ENCODE measurements around the gene TRAPPC2L.

TRAPPC2L gene

DNA sequence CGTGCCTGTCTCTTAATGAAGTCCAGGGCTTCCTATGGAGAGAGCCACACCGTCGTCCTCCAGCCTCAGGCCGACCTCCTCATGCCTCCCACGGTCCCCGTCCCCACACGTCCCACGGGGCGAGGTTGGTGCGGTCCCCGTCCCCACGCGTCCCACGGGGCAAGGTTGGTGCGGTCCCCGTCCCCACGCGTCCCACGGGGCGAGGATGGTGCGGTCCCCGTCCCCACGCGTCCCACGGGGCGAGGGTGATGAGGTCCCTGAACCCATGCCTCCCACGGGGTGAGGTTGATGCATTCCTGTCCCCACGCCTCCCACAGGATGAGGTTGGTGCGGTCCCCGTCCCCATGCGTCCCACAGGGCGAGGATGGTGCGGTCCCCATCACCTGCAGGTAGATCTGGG, 21.1 kb upstream of the TRAPPC2L start:
- H3K79me2 ChIP-seq (ENCODE audit: control insufficient read depth, insufficient read depth, low read length, poor library complexity): no peaks in the 10 kb centered on the region

DNA sequence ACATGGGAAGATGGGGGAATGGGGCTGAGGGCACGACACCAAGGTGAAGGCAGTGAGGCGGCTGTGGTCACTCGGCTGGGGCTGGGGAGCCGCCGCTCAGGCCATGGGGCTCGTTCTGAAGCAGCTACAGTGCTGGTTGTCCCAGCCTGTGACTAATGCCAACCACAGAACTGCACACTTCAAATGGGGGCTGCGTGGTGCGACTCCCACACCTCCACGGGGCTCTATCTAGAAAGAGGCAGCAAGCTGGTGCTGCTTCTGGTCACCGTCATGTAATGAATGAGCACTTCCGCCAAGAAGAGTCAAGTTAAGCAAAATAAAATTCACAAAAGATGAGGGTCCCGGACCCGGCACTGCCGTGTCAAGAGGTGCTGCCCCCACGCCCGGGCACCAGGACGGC, 20.1 kb upstream of the TRAPPC2L start:
- no CpG with 5 or more reads among the region's 17 CpGs for WGBS (ENCODE audit: extremely low coverage, insufficient coverage, insufficient read length)
- Histone ChIP-seq H2AK5ac (ENCODE audit: low read length) (no peak overlapping the region), H2BK12ac (ENCODE audit: low read length) (no peak overlapping the region), H3K36me3 (ENCODE audit: control insufficient read depth in 1 of 2, insufficient read depth in 2 of 2, low read length in 2 of 2) (peaks cover 35 to 39% of the 10 kb centered on the region in 2 experiments), H3K9me3 (ENCODE audit: insufficient read depth, low read depth, low read length) (no peaks in the 10 kb centered on the region), H3K4me2 (ENCODE audit: low read length) (no peak overlapping the region), H3K27me3 (ENCODE audit: insufficient read depth, low read length) (no peaks in the 10 kb centered on the region), H3K4me1 (ENCODE audit: control insufficient read depth in 1 of 2, insufficient read depth in 2 of 2, low read length in 2 of 2) (no peaks in the 10 kb centered on the region), H3K79me2 (ENCODE audit: control insufficient read depth, insufficient read depth, low read length, poor library complexity) (no peaks in the 10 kb centered on the region), H4K8ac (ENCODE audit: low read depth, low read length) (no peak overlapping the region), H2BK120ac (ENCODE audit: insufficient read depth, low read length, poor library complexity) (no peak overlapping the region), H4K91ac (ENCODE audit: low read depth, low read length) (no peak overlapping the region), H3K4me3 (ENCODE audit: low read depth, low read length) (no peak overlapping the region), H2BK5ac (ENCODE audit: low read depth, low read length, poor library complexity) (no peak overlapping the region), H4K12ac (ENCODE audit: low read depth, low read length) (no peak overlapping the region), H2AFZ (ENCODE audit: insufficient read depth, low read length, poor library complexity) (no peak overlapping the region), H3K27ac (ENCODE audit: low read depth, low read length) (no peak overlapping the region), H3K23ac (ENCODE audit: low read length) (no peak overlapping the region), H3K9ac (ENCODE audit: low read length) (no peak overlapping the region), H3K14ac (ENCODE audit: low read length) (no peak overlapping the region), H3K4ac (ENCODE audit: low read depth, low read length) (no peak overlapping the region), H3K79me1 (ENCODE audit: low read length) (no peaks in the 10 kb centered on the region), H3K18ac (ENCODE audit: low read length) (no peak overlapping the region)
- DNase-seq: no peak

More for the DNA sequence above, 21.1 kb upstream of the TRAPPC2L start:
- Histone ChIP-seq H3K9ac (ENCODE audit: low read length) (no peak overlapping the region), H3K4me1 (ENCODE audit: control insufficient read depth in 1 of 2, insufficient read depth in 2 of 2, low read length in 2 of 2) (no peaks in the 10 kb centered on the region), H4K12ac (ENCODE audit: low read depth, low read length) (no peak overlapping the region), H2BK120ac (ENCODE audit: insufficient read depth, low read length, poor library complexity) (no peak overlapping the region), H3K23ac (ENCODE audit: low read length) (no peak overlapping the region), H2BK5ac (ENCODE audit: low read depth, low read length, poor library complexity) (no peak overlapping the region), H2BK12ac (ENCODE audit: low read length) (no peak overlapping the region), H3K27me3 (ENCODE audit: insufficient read depth, low read length) (no peaks in the 10 kb centered on the region), H3K27ac (ENCODE audit: low read depth, low read length) (no peak overlapping the region), H3K79me1 (ENCODE audit: low read length) (no peaks in the 10 kb centered on the region), H3K18ac (ENCODE audit: low read length) (no peak overlapping the region), H3K4me2 (ENCODE audit: low read length) (no peak overlapping the region), H2AK5ac (ENCODE audit: low read length) (no peak overlapping the region), H3K4me3 (ENCODE audit: low read depth, low read length) (no peak overlapping the region), H2AFZ (ENCODE audit: insufficient read depth, low read length, poor library complexity) (no peak overlapping the region), H4K8ac (ENCODE audit: low read depth, low read length) (no peak overlapping the region), H3K36me3 (ENCODE audit: control insufficient read depth in 1 of 2, insufficient read depth in 2 of 2, low read length in 2 of 2) (peaks cover 33 to 36% of the 10 kb centered on the region in 2 experiments), H3K4ac (ENCODE audit: low read depth, low read length) (no peak overlapping the region), H3K14ac (ENCODE audit: low read length) (no peak overlapping the region), H4K91ac (ENCODE audit: low read depth, low read length) (no peak overlapping the region), H3K9me3 (ENCODE audit: insufficient read depth, low read depth, low read length) (no peaks in the 10 kb centered on the region)
- WGBS (ENCODE audit: extremely low coverage, insufficient coverage, insufficient read length): no CpG with 5 or more reads among the region's 33 CpGs
- DNase-seq: no peak

DNA sequence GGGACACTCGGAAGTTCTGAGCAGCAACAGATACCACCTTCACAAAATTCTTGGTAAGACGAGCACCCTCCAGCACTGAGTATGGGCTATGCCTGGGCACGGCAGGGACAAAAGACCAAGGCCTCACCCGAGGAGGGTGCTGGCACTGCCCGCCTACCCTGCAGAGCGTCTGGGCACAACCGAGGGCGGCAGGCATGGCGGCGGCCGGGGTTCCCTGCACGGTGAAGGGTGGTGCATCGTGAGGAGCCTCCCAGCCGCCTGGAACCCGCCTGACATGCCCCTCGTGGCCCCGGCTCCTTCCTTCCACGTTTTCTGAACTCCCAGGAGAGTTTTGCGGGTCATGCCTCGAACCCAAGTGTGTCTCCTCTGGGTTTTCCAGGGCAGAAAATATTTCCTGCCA, 19.1 kb upstream of the TRAPPC2L start:
- H3K9me3 ChIP-seq (ENCODE audit: insufficient read depth, low read depth, low read length): no peaks in the 10 kb centered on the region
- H3K36me3 ChIP-seq (ENCODE audit: control insufficient read depth in 1 of 2, insufficient read depth in 2 of 2, low read length in 2 of 2): peaks cover 38 to 39% of the 10 kb centered on the region in 2 experiments
- no peak overlapping the region for H3K14ac ChIP-seq (ENCODE audit: low read length)
- no peak overlapping the region for H3K27ac ChIP-seq (ENCODE audit: low read depth, low read length)
- no peak overlapping the region for H3K4me2 ChIP-seq (ENCODE audit: low read length)
- no CpG with 5 or more reads among the region's 20 CpGs for WGBS (ENCODE audit: extremely low coverage, insufficient coverage, insufficient read length)
- no peak overlapping the region for H4K8ac ChIP-seq (ENCODE audit: low read depth, low read length)
- H3K4ac ChIP-seq (ENCODE audit: low read depth, low read length): no peak overlapping the region
- no peak overlapping the region for H4K12ac ChIP-seq (ENCODE audit: low read depth, low read length)
- no peaks in the 10 kb centered on the region for H3K79me1 ChIP-seq (ENCODE audit: low read length)
- H2AFZ ChIP-seq (ENCODE audit: insufficient read depth, low read length, poor library complexity): no peak overlapping the region
- H3K23ac ChIP-seq (ENCODE audit: low read length): no peak overlapping the region
- H4K91ac ChIP-seq (ENCODE audit: low read depth, low read length): no peak overlapping the region
- no peak overlapping the region for H2BK120ac ChIP-seq (ENCODE audit: insufficient read depth, low read length, poor library complexity)
- H3K4me1 ChIP-seq (ENCODE audit: control insufficient read depth in 1 of 2, insufficient read depth in 2 of 2, low read length in 2 of 2): no peaks in the 10 kb centered on the region
- H3K18ac ChIP-seq (ENCODE audit: low read length): no peak overlapping the region
- no peaks in the 10 kb centered on the region for H3K79me2 ChIP-seq (ENCODE audit: control insufficient read depth, insufficient read depth, low read length, poor library complexity)
- no peak overlapping the region for H3K9ac ChIP-seq (ENCODE audit: low read length)
- no peak overlapping the region for H2BK12ac ChIP-seq (ENCODE audit: low read length)
- DNase-seq: no peak
- no peaks in the 10 kb centered on the region for H3K27me3 ChIP-seq (ENCODE audit: insufficient read depth, low read length)
- no peak overlapping the region for H2BK5ac ChIP-seq (ENCODE audit: low read depth, low read length, poor library complexity)
- H2AK5ac ChIP-seq (ENCODE audit: low read length): no peak overlapping the region
- H3K4me3 ChIP-seq (ENCODE audit: low read depth, low read length): no peak overlapping the region

DNA sequence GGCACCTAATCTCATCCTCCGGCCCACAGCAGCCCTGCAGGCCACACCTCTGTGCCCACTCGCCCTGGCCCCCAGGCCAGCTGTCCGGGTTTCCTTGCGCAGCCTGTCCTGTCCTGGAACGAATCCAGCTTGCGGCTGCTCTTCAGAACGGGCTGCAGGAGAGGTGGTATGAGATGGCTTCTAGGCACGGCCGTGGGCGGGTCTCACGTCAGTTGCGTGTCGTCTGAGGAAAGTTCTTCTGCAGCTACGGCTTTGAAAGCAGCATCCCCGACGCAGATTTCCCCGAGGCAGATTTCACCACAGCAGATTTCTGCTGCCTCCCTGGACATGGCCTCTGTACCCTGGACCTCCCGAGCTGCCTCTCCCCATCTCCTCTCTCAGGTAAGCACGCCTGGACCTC, 18.4 kb upstream of the TRAPPC2L start:
- no peak overlapping the region for H2BK120ac ChIP-seq (ENCODE audit: insufficient read depth, low read length, poor library complexity)
- H3K4me2 ChIP-seq (ENCODE audit: low read length): no peak overlapping the region
- no peak for DNase-seq
- H3K79me2 ChIP-seq (ENCODE audit: control insufficient read depth, insufficient read depth, low read length, poor library complexity): no peaks in the 10 kb centered on the region
- no peak overlapping the region for H4K91ac ChIP-seq (ENCODE audit: low read depth, low read length)
- no peak overlapping the region for H3K4me3 ChIP-seq (ENCODE audit: low read depth, low read length)
- no peak overlapping the region for H3K23ac ChIP-seq (ENCODE audit: low read length)
- no peak overlapping the region for H2BK5ac ChIP-seq (ENCODE audit: low read depth, low read length, poor library complexity)
- no CpG with 5 or more reads among the region's 19 CpGs for WGBS (ENCODE audit: extremely low coverage, insufficient coverage, insufficient read length)
- H3K79me1 ChIP-seq (ENCODE audit: low read length): no peaks in the 10 kb centered on the region
- H2BK12ac ChIP-seq (ENCODE audit: low read length): no peak overlapping the region
- H4K8ac ChIP-seq (ENCODE audit: low read depth, low read length): no peak overlapping the region
- H3K9me3 ChIP-seq (ENCODE audit: insufficient read depth, low read depth, low read length): no peaks in the 10 kb centered on the region
- H2AFZ ChIP-seq (ENCODE audit: insufficient read depth, low read length, poor library complexity): no peak overlapping the region
- H4K12ac ChIP-seq (ENCODE audit: low read depth, low read length): no peak overlapping the region
- H3K27ac ChIP-seq (ENCODE audit: low read depth, low read length): no peak overlapping the region
- no peak overlapping the region for H3K4ac ChIP-seq (ENCODE audit: low read depth, low read length)
- H3K14ac ChIP-seq (ENCODE audit: low read length): no peak overlapping the region
- no peak overlapping the region for H2AK5ac ChIP-seq (ENCODE audit: low read length)
- no peak overlapping the region for H3K18ac ChIP-seq (ENCODE audit: low read length)
- H3K9ac ChIP-seq (ENCODE audit: low read length): no peak overlapping the region
- H3K27me3 ChIP-seq (ENCODE audit: insufficient read depth, low read length): no peaks in the 10 kb centered on the region
- H3K4me1 ChIP-seq (ENCODE audit: control insufficient read depth in 1 of 2, insufficient read depth in 2 of 2, low read length in 2 of 2): no peaks in the 10 kb centered on the region
- H3K36me3 ChIP-seq (ENCODE audit: control insufficient read depth in 1 of 2, insufficient read depth in 2 of 2, low read length in 2 of 2): peaks cover 39 to 44% of the 10 kb centered on the region in 2 experiments
